ENCODE results near the gene SNX13.
"Not testable (repeated sequence)": the region's sequence is repeated elsewhere in the genome, so short reads cannot be mapped to it uniquely, and the experiment has no call there.

The SNX13 gene

DNA sequence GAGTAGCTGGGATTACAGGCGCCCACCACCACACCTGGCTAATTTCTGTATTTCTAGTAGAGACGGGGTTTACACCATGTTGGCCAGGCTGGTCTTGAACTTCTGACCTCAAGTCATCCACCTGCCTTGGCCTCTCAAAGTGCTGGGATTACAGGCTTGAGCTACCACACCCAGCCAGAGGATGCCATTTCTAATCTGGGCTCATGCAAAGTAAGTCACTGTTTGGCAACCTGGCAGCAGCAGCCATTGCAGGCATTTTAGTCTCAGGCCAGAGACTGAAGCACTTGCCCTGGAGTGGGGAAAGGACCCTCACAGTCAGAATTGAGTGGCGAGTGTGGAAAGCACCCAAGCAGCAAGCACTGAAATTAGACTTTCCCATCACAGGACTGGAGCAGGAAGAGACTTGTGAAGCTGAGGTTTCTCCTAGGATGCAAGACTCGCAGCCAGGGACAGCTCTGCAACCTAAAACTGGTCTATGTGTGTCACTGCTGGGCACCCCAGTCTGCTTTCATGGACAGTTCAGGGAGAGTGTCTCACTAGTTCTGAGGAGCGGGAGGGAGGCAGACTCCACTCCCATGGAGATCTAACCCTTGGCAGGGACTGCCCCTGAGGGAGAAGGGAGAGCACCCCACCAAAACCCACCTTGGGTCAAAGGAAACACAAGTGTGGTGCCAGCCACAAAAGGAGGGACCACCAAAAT lies 27.6 kb downstream of the SNX13 start:
- DNase-seq: no peak

DNA sequence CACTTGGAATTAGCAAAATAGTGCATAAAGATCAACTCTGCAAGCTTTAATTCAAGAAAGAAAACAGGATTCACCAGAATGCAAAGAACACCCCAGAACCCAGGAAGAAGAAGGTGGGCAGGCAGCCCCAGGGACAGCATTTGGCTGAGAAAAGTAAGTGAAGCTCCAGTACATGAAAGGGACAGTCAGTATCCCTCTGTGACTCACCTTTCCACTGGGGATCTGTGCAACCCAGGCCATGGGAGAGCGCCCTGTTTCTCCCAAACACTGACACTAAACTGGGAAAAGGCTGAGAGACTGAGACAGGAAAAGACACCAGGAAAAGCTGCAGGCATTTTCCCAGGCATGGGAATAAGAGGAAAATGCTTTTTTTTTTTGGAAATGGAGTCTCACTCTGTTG lies 28.2 kb downstream of the SNX13 start:
- DNase-seq: no peak

DNA sequence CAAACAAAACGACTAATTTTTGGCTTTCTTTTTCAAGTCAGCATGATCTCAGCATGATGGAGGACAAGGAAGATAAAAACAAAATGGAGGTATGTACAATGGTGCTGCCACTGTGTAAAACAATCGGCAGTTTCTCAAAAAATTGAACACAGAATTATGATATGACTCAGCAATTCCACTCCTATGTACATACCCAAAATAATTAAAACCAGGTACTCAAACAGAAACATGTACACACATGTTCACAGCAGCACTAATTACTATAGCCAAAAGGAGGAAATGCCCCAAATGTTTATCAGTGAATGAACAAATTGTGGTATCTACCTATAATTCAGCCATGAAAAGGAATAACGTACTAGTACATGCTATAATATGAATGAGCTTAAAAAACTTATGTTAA lies 29.9 kb downstream of the SNX13 start:
- no peak for DNase-seq

DNA sequence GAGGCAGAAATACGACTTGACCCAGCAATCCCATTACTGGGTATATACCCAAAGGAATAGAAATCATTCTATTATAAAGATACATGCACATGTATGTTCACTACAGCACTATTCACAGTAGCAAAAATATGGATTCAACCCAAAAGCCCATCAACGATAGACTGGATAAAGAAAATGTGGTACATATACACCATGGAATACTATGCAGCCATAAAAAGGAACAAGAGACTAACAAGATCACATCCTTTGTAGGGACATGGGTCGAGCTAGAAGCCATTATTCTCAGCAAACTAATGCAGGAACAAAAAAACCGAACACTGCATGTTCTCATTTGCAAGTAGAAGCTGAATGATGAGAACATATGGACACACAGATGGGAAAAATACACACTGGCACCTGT lies 31.0 kb downstream of the SNX13 start:
- not testable (repeated sequence) for DNase-seq

DNA sequence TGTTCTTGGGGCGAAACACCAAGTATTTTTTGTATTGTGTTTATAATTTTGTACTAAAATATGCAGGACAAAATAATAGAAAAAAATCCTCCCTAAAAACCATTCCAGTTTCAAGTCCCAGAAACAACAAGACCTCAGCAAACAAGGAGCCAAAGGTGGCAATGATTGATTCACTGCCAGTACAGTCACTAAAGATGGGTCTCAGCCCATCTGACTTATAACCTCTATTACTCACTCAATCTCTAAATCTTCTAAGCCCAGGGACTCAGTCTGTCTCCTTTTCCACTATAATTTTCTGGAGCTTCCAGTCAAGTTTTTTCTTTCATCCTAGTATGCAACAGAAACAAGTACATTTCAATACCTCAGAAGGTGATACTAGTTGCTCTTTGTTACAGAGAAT lies 33.3 kb downstream of the SNX13 start:
- DNase-seq: no peak

DNA sequence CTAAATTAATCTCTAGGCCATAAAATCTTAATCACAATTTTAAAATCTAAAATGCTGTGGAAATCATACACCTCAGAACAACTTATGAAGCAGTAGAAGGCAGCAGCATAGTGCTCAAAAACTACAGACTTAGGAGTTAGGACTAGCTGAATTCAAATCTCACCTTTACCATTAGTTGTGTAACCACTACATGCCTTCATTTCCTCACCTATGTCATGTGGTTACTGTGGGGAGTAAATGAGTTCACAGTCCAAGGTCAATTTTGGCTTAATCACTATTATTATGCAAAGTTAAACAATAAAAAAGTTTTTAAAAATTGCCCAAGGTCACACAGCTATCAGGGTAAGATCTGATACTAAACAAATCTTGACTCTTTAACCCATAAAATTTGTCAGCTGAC lies 37.0 kb downstream of the SNX13 start:
- no peak for DNase-seq

DNA sequence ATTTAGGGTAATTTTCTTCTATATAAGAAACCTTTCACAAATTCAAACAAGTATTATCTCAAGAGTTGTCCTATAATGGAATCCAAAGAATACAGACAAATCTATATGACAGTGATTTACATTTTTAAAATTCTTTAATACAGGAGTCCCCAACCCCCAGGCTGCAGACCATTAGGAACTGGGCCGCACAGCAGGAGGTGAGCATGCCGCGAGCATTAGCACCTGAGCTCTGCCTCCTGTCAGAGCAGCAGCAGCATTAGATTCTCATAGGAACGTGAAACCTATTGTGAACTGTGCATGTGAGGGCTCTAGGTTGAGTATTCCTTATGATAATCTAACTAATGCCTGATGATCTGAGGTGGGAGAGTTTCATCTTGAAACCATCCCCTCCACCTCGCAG lies 37.7 kb downstream of the SNX13 start:
- no peak for DNase-seq

DNA sequence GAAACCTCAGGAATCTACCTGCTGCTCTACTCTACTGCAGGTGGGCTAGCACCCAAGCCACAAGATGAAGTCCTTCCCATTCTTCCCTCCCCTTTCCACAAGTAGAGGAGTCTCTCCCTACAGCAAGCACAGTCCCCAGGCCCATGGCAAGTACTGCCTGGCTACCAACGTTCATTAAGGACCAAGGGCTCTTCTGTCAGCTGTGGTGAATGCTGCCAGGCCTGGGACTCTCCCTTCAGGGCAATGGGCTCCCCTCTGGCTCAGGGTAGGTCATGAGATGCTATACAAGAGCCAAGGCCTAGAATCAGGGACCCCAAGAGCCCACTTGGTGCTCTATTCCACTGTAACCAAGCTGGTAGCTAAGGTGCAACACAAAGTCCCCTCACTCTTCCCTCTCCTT lies 39.8 kb downstream of the SNX13 start:
- no peak for DNase-seq

DNA sequence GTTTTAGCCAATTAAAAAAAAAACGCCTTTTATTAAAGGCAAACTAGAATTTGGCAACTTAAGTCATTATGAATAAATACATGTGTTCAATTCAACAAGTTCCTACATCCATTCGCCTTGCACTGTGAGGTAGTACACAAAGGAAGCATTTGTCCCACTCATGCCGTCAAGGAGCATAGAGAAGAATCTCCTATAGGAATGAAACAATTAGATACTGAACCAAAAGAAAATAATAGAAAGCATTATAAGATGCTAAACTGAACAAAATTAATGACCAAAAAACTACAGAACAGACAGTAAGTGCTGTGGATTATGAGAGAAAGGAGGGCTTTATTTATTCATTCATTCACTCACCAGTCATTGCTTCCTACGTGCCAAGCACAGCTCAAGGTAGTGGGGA lies 42.2 kb downstream of the SNX13 start:
- no peak for DNase-seq

DNA sequence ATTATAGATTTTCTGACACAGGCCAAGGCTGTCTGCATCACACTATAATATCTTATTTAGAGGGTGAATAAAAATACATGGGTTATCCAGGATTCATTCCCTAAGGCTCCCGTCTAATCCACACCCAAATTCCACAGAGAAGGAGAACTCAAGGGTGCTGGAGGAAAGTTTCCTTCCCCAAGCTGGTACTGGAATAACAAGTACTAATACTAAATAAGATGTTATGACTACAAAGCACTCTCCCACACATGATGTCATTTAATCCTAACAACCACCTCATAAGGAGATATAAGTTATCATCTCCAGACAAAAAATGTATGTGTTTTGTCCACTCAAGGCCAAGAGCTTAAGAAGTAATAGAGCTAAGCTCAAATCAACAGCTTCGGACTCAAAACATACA lies 53.0 kb downstream of the SNX13 start:
- no peak for DNase-seq

DNA sequence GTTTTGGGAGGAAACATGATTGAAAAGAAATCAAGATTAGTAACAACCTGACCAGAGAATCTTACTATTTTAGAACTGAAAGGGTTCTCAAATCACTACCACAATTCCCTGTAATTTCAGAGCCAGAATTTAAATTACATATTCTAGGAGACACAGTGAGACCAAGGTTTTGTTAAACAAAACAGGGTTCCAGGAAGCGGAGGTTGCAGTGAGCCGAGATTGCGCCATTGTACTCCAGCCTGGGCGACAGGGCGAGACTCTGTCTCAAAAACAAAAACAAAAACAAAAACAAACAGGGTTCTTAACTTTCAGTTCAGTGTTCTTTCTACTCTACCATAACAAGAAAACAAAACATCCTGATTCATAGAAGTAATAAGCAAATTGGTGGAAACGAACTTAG lies 57.6 kb downstream of the SNX13 start:
- no peak for DNase-seq

DNA sequence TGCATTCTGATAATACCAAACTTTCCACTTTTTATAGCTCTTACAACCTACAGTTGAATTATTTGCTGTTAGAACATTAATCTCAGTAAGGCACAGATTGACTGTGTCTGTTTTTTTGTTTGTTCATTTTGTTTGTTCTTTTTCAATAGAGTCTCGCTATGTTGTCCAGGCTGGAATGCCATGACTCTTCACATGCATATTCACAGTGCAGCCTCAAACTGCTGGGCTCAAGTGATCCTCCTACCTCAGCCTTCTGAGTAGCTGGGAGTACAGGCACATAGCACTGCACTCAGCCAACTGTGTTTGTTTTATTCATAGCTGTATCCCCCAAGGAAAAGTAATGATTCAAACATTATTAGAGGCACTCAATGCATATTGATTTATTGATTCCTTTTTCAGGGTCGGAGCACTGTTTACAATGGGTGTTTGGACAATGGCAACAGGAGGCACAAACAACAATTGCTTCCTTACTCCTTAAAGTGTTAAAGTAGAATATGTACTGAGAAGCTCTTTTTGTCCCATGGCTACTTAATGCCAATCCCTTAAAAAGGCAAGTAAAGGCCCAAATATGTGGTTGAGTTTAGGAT lies 61.1 kb downstream of the SNX13 start:
- DNase-seq: no peak

DNA sequence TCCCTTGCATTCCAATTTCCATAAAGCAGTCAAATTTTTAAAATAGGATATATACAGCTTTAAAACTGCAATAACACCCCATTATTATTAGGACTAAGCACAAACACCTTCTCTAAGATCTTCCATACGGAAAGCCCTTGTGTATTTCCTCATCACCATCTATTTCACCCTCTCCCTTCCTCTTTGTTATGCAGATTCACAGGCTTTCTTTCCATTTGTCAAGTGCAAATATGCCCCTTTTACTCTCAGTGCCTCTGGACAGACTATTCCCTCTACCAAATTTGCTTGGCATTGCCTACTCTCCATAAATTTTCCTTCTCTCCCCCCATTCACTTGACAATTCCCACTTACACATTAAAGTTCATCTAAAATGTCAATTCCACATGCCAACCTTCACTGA lies 61.7 kb downstream of the SNX13 start:
- DNase-seq: no peak

DNA sequence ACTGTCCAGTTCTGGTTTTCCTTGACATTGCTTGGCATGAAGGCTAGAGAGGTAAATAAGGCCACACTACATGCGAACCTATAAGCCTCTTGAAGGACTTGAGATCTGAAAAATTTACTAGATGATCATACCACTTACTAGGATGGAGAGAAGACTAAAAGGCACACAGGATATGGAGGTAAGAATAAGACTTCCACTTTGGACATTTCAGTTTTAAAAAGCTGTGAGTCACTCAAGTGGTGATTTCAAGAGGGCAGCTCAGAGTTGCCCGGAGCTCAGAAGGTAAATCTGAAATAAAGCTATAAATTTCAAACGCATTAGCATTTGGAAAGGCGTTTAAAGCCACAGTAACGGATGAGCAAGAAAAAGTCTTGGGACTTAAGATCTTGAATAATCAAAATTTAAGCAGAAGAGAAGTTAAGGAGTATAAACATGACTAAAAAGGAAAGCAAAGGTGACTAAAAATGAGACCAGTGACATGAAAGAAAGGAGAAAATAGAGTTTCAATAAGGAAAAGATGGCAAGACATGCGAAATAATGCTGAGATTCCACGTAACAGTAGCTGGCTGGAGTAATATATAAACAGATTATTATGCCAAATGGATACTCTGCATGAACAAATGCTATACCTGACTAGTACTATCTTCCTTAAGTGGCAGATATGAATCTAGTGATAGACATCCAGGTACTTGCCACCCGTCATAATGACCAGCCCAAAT lies 68.3 kb downstream of the SNX13 start:
- DNase-seq: no peak

DNA sequence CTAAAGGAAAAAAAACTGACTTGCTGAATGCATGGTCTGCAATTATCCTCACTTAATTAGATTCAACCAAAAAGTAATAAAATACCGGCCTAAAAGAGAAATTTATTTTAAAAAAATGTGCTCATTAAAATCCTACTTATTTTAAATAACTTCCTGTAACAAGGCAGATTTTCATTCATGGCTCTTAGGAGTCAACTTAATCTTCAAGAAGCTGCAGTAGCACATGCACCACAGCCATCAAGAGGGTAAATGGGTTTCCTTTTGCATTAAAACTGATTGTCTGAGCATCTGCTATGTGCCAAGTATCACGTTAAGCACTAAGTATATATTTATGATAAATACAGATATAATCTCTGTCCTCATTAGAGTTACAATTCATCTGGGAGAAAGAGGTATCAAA lies 69.9 kb downstream of the SNX13 start:
- DNase-seq: no peak

DNA sequence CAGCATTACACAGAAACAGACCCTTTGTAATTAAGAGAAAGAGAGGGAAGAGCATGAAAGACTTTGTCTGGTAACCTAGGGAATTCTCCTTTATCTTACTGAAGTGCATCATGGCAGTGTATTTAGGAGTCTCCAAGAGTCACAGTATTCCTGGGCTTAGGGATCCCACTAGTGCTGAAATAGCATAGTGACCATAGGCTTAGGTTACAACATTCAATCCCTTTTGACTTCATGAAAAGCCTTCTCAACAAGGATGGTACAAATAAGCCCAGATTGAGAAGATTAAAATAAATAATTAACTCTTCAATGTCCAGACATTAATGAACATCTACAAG lies 76.5 kb downstream of the SNX13 start:
- no peak for DNase-seq

DNA sequence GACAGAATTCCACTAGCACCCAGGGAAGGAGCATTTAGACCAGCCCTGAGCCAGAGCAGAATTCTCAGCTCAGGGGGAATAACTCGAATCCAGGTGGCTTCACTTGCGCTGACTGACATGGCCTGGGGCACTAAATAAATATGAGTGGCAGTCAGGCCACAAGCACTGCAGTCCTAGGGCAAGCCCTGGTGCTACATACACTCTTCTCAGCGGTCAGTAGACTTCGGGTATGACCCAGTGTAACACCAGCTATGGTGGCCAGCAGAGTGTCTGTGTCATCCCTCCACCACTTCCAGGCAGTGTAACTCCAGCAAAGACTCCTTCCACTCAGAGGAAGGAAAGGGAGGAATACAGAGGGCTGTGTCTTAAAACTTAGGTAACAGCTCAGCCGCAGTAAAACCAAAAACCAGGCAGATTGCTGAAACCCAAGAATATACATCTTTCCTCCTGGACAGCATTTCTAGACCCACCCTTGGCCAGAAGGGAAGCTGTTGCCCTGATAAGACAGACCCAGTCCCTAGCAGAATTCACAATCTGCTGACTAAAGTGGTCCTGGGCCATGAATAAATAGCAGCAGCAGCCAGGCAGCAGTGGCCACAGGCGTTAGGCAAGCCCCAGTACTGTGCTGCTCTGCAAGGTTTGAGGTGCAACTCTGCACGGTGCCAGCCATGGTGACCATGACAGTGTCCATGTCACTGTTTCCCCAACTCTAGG lies 77.0 kb downstream of the SNX13 start:
- DNase-seq: no peak

DNA sequence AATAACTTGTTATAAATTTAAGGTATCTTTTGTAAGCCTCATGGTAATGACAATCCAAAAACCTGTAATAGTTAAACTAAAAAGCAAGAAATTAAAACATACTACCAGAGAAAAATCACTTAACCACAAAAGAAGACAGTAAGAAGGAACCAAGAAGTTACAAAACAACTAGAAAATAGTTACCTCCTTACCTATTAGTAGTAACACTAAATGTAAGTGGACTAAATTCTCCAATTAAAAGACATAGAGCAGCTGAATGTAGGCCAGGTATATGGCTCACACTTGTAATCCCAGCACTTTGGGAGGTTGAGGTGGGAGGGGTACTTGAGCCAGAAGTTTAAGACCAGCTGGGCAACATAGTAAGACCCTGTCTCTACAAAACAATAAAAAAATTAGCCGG lies 84.0 kb downstream of the SNX13 start:
- DNase-seq: no peak

DNA sequence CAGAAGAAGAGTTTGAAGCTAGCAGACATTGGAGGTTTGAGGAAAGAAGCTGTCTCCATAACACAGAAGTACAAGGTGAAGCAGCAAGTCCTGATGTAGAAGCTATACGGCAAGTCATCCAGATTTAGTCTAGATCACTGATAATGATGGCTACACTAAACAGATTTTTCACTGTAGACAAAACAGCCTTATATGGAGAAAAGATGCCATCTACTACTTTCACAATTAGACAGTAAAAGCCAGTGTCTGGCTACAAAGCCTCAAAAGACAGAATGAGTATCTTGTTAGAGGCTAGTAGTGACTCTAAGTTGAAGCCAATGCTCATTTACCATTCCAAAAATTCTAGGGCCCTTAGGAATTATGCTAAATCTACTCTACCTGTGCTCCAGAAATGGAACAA lies 85.1 kb downstream of the SNX13 start:
- no peak for DNase-seq

DNA sequence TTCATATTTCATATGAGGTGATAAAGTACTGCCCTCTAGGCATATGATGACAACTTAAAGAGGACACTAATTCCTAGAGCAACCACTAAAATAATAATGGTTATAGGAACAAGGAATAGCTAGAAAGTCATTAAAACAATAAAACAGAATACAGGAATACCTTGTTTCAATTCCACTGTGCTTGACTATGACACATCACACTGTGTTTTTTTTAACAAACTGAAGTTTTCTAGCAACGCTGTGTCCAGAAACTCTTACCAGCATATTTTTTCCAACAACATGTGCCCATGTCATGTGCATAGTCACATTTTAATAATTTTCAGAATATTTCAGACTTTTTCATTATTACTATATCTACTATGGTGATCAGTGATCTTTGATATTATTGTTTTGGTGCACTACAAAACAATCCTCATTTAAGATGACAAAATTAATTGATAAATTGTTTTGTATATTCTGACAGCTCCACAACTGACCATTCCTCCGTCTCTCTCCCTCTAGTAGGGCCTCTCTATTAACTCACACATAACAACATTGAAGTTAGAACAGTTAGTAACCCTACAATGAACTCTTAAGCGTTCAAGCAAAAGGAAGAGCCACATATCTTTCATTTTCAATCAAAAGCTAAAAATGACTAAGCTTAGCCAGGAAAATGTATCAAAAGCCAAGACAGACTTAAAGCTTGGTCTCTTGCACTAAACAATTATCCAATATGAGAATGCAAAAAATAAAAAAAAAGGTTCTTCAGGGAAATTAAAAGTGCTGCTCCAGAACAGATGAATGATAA lies 85.8 kb downstream of the SNX13 start:
- DNase-seq: no peak

DNA sequence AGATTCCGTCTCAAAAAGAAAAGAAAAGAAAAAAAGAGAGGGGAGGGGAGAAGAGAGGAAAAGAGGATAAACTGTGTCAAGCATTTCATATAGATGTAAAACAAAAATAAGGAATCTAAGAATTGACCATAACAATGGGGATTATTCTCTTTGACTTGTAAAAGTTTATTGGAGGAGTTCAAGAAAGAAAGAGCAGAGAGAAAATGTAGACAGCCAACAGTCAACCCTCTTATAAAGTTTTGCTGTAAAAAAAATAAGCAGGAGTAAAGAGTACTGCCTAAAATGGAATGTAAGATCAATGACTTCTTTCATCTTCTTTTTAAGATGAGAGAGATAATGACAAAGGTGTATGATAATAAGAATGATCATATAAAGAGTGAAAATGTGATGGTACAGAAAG lies 87.9 kb downstream of the SNX13 start:
- no peak for DNase-seq

DNA sequence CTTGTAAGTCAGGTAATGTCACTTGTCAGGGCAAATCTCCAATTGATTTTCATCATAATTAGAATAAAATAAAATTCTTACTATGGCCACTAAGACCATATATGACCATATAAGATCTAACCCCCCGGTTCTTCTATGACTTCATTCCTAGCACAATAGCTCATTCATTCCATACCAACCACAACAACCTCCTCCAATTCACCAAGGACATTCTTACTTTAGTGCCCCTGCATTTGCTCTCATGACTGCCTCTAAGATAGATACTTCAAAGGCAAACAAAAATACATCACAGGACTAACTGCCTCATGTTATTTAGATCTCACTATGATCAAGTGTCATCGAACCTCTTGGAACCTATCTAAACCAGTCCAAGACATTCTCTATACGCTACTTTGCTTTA lies 90.8 kb downstream of the SNX13 start:
- no peak for DNase-seq
